IPS-NIHi7 (cell line): ENCODE data around the gene ARID3B.
"Not testable (repeated sequence)": the region's sequence is repeated elsewhere in the genome, so short reads cannot be mapped to it uniquely, and the experiment has no call there.

Source experiments
- DNase-seq: peaks from one replicate; pipeline ENCODE4 v3.0.0; 2012; ENCODE audit warnings: mixed read lengths; ENCODE audit errors: extremely low spot score

Gene ARID3B

DNA sequence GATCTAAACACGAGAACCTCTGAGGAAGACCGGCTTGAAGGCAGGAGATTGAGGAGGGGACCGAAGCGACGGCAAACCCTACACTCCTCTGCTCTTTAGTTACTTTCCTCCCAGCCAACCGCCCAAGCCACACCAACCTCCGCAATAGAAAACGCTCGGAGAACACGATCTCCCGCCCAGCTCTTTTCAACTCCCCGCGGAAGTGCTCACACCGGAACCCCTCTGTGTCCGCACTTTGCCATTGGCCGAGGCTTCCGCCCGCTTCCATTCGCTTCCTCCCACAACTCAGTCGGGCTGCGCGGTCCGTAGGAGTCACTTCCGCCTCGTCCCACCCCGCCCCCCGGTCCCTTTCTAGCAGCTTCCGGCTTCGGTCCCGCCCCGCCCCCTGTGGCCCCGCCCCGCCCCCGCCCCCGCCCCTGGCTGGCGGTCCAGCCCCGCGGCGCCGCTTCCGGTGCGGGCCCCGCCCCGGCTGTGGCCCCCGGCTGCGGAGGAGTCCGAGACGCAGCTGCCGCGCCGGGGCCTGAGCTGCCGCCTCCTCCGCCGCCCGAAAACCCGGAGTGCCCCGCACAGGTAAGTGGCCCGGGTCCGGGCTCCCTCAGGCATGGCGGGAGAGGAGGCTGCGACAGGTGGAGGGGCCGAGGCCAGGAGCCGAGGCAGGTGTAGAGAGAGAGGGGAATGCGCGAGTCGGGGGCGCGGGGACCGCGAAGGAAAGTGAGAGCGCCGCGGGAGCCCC is at the start of gene ARID3B:
Gene ARID3B (plus strand): TSS at position 460 of the 733 bp plus-strand sequence. CDS start 2,717 bp downstream, outside the sequence.
- DNase-seq = peak; percentile 97

DNA sequence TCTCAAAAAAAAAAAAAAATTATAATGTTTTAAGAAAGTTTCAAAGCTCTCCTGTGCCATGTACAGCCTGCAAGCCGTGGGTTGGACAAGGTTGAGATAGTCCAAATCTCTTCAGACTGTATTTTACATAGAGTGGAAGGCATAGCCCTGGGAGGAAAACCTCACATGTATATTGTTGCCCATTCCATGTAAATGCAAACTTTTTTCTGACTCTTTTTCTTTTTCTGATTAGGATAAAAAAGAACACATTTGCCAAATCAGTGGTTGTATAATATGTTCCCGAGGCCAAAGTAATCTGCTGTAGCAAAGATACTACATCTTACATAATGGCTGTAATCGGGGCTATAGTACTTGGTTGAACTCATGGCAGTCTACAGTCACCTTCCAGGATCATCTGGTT is 44.4 kb upstream of the ARID3B start:
- DNase-seq = no peak

DNA sequence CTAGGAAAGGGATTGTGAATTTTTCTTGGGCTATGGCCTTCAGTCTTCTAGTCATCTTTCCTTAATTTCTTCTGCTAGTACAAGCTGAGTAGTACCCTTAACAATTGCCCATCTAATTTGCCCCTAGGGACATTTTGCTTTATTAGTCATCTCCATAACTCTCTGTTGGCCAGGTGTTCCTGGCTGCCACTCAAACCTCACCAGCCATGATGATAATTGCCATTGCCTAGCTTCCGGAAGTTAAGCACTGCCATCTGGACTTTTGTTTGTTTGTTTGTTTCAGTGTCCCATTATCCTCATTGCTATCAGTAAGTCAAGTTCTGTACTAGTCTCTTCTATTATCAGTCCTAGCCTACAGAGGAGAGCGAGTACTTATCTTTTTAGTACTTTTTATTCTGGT is 43.4 kb upstream of the ARID3B start:
- no peak for DNase-seq

DNA sequence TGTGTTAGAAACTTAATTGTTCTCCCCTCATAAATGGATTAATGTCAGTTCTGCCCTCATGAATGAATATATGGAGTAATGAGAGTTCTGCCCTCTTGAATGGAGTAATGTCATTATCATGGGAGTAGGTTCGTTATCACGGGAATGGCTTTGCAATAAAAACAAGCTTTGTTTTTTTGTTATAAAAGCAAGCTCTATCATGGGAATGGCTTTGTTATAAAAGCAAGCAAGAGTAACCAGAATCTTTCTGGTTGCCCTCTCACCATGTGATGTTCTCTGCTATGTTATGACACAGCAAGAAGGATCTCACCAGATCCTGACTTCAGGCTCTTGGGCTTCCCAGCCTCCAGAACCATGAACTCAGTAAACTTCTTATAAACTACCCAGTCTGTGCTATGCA is 41.7 kb upstream of the ARID3B start:
- no peak for DNase-seq

GRCh38 chr15:74500401-74500800 is 40.6 kb upstream of the ARID3B start:
- DNase-seq = peak; percentile 46

- no peak for DNase-seq
These were observed 38.7 kb upstream of the ARID3B start for GRCh38 chr15:74502301-74502700.

DNA sequence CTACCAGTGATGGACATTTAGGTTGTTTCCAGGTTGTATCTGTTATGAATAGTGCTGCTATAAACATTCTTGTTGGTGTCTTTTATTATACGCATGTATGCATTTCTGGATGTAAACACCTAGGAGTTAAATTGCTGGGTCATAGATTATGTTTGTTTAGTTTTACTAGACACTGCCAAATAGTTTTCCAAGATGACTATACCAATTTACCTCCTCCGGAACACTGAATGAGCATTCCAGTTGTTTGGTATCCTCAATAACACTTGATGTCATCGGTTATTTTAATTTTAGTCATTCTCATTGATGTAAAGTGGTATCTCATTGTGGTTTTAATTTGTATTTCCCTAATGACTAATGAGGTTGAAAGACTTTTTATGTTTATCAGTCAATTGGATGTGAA is 36.6 kb upstream of the ARID3B start:
- no peak for DNase-seq

- DNase-seq = no peak
These were observed 36.2 kb upstream of the ARID3B start for GRCh38 chr15:74504836-74505235.

DNA sequence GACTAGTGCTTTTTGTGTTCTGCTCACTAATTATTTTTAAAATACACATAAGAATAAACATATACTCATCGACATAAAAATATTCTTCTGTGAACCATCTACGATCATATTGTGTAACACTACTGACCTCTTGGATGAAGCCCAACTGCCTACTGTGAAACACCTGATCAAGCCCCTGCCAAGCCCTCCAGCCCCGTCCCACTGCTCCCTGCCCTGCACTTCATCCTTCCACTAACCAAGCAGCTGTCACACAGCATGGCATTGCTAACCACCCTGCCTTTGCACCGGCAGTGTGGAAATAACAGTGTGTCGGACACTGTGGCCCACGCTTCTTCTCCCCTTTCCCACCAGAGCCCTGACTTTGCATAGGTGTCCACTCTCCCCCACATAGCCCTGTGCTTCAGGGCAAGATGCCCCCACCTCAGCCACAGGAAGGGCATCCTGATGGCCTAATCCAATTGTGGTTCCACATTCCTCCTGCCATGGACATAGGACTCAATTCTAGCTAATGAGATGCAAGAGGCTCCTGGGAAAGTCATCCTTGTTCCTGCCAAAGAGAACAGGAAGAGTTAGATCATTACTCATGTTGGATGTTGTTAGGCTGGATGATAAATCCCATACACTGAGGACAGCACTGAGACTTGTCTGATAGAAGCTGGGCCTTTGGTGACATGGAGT is 35.0 kb upstream of the ARID3B start:
- no peak for DNase-seq

DNA sequence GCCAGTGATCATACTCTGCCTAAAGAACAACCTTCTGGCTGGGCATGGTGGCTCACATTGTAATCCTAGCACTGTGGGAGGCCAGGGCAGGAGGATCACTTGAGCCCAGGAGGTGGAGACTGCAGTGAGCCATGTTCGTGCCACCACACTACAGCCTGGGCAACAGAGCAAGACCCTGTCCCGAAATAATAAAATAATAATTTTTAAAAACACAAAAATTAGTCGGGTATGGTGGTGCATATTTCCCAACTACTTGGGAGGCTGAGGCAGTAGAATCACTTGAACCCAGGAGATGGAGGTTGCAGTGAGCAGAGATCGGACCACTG is 34.5 kb upstream of the ARID3B start:
- no peak for DNase-seq

- DNase-seq = no peak
These were observed 29.4 kb upstream of the ARID3B start for GRCh38 chr15:74511583-74511982.

DNA sequence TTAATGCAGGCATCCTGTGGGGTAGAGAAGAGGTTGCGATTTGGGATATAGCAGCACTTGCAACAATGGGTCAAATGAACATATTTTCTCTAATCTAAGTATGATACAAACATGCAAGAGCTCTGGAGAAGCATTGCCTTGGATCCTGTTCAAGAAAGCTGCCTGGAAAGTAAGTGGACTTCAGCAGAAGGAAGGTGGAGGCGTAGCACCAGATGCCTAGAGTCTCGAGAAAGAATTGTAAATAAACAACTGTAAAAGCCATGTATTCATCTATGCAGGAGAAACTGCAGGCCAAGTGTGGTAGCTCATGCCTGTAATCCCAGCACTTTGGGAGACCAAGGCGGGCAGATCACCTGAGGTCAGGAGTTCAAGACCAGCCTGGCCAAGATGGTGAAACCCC is 27.0 kb upstream of the ARID3B start:
- not testable (repeated sequence) for DNase-seq

GRCh38 chr15:74517096-74517495 is 23.9 kb upstream of the ARID3B start:
- no peak for DNase-seq

- DNase-seq = no peak
These were observed 21.7 kb upstream of the ARID3B start for GRCh38 chr15:74519311-74519710.

DNA sequence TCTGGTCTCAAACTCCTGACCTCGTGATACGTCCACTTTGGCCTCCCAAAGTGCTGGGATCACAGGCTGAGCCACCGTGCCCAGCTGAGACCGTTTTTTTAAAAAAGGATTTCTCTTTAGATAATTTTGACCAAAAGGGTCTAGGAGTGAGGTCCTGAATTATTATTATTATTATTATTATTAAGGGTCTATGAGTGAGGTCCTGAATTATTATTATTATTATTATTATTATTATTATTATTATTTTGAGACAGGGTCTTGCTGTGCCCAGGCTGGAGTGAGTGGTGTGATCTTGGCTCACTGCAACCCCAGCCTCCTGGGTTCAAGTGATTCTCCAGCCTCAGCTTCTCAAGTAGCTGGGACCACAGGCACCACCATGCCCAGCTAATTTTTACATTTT is 20.6 kb upstream of the ARID3B start:
- DNase-seq = no peak

GRCh38 chr15:74523982-74524381 is 17.0 kb upstream of the ARID3B start:
- DNase-seq = no peak

GRCh38 chr15:74525309-74525708 is 15.7 kb upstream of the ARID3B start:
- no peak for DNase-seq

- DNase-seq = no peak
These were observed 15.1 kb upstream of the ARID3B start for GRCh38 chr15:74525945-74526344.

DNA sequence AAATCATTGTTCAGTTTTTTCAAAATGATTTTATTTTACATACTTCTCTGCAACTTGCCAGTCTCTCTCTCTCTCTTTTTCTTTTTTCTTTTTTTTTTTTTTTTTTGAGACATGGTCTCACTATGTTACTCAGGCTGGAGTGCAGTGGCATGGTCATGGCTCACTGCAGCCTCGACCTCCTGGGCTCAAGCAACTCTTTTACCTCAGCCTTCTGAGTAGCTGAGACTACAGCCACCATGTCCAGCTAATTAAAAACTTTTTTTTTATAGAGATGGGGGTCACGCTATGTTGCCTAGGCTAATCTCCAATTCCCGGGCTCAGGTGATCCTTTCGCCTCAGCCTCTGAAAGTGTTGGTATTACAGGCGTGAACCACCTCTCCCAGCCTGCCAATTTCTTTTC is 12.1 kb upstream of the ARID3B start:
- DNase-seq = no peak

DNA sequence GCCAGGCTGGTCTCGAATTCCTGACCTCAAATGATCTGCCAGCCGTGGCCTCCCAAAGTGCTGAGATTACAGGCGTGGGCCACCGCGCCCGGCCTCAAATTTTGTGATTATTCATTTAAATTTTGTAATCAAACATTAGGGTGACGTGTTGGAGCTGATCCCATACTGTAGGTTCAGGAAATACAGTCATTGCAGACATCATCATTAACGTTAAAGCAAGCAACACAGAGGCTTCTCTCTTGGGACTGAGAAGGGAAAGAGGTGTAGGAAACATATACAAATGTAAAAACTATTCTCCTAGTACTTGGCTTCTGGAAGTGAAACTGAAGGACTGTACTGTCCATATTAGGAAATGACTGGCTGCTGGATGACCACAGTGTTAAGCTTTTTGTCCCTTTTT is 11.1 kb upstream of the ARID3B start:
- no peak for DNase-seq

GRCh38 chr15:74530771-74531143 is 10.3 kb upstream of the ARID3B start:
- DNase-seq = no peak

GRCh38 chr15:74531144-74531811 is 9.7 kb upstream of the ARID3B start:
- peak; percentile 81 for DNase-seq
